Neutrophil (primary cell): ENCODE data around the gene ZNF185.
"Not testable (repeated sequence)": the region's sequence is repeated elsewhere in the genome, so short reads cannot be mapped to it uniquely, and the experiment has no call there.

Experiments used
- H3K27ac ChIP-seq: fragments of 200-600 bp; sonication (generic); 2 replicates; pipeline ENCODE4 v1.5.1; 2016; ENCODE audit warnings: mild to moderate bottlenecking, moderate library complexity
- H3K27me3 ChIP-seq: fragments of 200-600 bp; sonication (generic); 2 replicates; pipeline ENCODE4 v1.6.0; 2016; ENCODE audit warnings: mild to moderate bottlenecking
- H3K36me3 ChIP-seq: fragments of 200-600 bp; sonication (generic); 2 replicates; pipeline ENCODE4 v1.5.1; 2017
- H3K4me1 ChIP-seq, 2 experiments: fragments of 200-600 bp in 1 of 2; sonication (generic) in 1 of 2; 1 replicate in 1 of 2; 2 replicates in 1 of 2; pipeline versions ENCODE4 v1.5.1 to v1.6.1; 2013 to 2016; ENCODE audit warnings: low read depth in 1 of 2, low read length in 1 of 2, mild to moderate bottlenecking in 1 of 2, moderate library complexity in 1 of 2; ENCODE audit not compliant: control insufficient read depth in 1 of 2, insufficient read depth in 1 of 2
- H3K4me3 ChIP-seq, 2 experiments: fragments of 200-600 bp in 1 of 2; sonication (generic) in 1 of 2; 1 replicate in 1 of 2; 2 replicates in 1 of 2; pipeline ENCODE4 v1.5.1; 2013 to 2016; ENCODE audit warnings: low read depth in 1 of 2, low read length in 1 of 2, mild to moderate bottlenecking in 1 of 2, moderate library complexity in 1 of 2
- H3K9me3 ChIP-seq: fragments of 200-600 bp; sonication (generic); 2 replicates; pipeline ENCODE4 v1.5.1; 2016
- CTCF ChIP-seq: fragments of 200-600 bp; sonication (generic); IDR thresholded peaks from 2 replicates; pipeline ENCODE4 v1.5.1; 2016; ENCODE audit warnings: antibody characterized with exemption

Gene ZNF185

GRCh38 chrX:152905081-152905420 lies 7.2 kb downstream of the ZNF185 start:
- TF ChIP-seq CTCF, result no peak
- Histone ChIP-seq H3K4me3 (no peak overlapping the region), H3K4me1 (no peaks in the 10 kb centered on the region), H3K27me3 (no peaks in the 10 kb centered on the region), H3K27ac (no peak overlapping the region), H3K9me3 (no peaks in the 10 kb centered on the region), H3K36me3 (no peaks in the 10 kb centered on the region)

- Histone ChIP-seq H3K4me1 (no peaks in the 10 kb centered on the region), H3K27me3 (no peaks in the 10 kb centered on the region), H3K4me3 (no peak overlapping the region), H3K9me3 (no peaks in the 10 kb centered on the region), H3K36me3 (no peaks in the 10 kb centered on the region), H3K27ac (no peak overlapping the region)
- TF ChIP-seq CTCF, result no peak
These were observed 9.3 kb downstream of the ZNF185 start for GRCh38 chrX:152907084-152907651.

DNA sequence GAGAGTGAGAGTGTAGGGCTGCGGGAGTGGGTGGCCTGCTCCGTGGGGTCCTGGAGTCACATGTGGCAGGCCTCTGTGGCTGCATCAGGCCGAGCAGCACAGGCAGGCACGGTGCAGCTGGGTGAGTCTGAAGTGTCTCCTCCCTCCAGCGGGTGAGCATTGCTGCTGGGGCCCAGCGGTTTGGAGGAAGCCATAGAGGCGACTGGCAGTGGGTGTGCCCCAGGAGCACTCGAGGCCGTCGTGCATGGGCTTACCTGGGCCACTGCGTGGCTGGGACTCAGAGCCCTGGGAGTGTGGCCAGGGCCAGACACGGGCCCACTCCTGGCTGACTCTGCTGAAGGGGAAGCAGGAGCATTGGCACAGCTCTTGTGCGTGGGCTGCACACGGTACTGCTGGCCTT lies 10.6 kb downstream of the ZNF185 start:
- H3K4me1 ChIP-seq, result no peaks in the 10 kb centered on the region
- H3K9me3 ChIP-seq, result no peaks in the 10 kb centered on the region
- no peaks in the 10 kb centered on the region for H3K27me3 ChIP-seq
- no peaks in the 10 kb centered on the region for H3K36me3 ChIP-seq
- H3K27ac ChIP-seq, result no peak overlapping the region
- H3K4me3 ChIP-seq, result no peak overlapping the region
- no peak for TF ChIP-seq CTCF

- not testable (repeated sequence) for H3K27me3 ChIP-seq, H3K36me3 ChIP-seq, H3K9me3 ChIP-seq, H3K27ac ChIP-seq, H3K4me3 ChIP-seq, H3K4me1 ChIP-seq
These were observed 12.2 kb downstream of the ZNF185 start for GRCh38 chrX:152910018-152910417.

- Histone ChIP-seq H3K4me1 (no peaks in the 10 kb centered on the region), H3K36me3 (no peaks in the 10 kb centered on the region), H3K27ac (no peak overlapping the region), H3K27me3 (no peaks in the 10 kb centered on the region), H3K9me3 (no peaks in the 10 kb centered on the region), H3K4me3 (no peak overlapping the region)
- TF ChIP-seq CTCF, result no peak
These were observed 14.2 kb downstream of the ZNF185 start for GRCh38 chrX:152912106-152912505.

GRCh38 chrX:152912641-152913040 lies 14.8 kb downstream of the ZNF185 start:
- Histone ChIP-seq H3K27ac (no peak overlapping the region), H3K4me1 (peaks cover 0 to 4% of the 10 kb centered on the region in 2 experiments), H3K4me3 (no peak overlapping the region), H3K27me3 (no peaks in the 10 kb centered on the region), H3K9me3 (no peaks in the 10 kb centered on the region), H3K36me3 (no peaks in the 10 kb centered on the region)
- TF ChIP-seq CTCF, result no peak
